HepG2 (cell line): ENCODE data around the gene SRSF10. TPM values are rescaled to one million over a fixed set of nuclear protein-coding genes. Genes with fewer than 3 reads are reported as not detected.

Experiments
- CBX5 ChIP-seq: sonication (generic); formaldehyde crosslinking; IDR thresholded peaks from 2 replicates; pipeline ENCODE4 v1.4.0; 2020; ENCODE audit warnings: missing genetic modification reagents, borderline replicate concordance
- GRHL1 ChIP-seq: sonication (generic); formaldehyde crosslinking; conservative IDR thresholded peaks from 2 replicates; pipeline ENCODE4 v1.8.0; 2022; ENCODE audit warnings: missing genetic modification reagents
- HOXA5 ChIP-seq: sonication (generic); formaldehyde crosslinking; IDR thresholded peaks from 2 replicates; pipeline ENCODE4 v1.4.0; 2020; ENCODE audit warnings: missing genetic modification reagents
- KAT8 ChIP-seq: IDR thresholded peaks from 2 replicates; pipeline ENCODE4 v1.6.1; 2016; ENCODE audit warnings: missing genetic modification reagents, missing compliant biosample characterization
- KMT2A ChIP-seq: sonication (generic); formaldehyde crosslinking; IDR thresholded peaks from 2 replicates; pipeline ENCODE4 v1.4.0; 2020; ENCODE audit warnings: missing genetic modification reagents
- MAF1 ChIP-seq: sonication (generic); formaldehyde crosslinking; IDR thresholded peaks from 2 replicates; pipeline ENCODE4 v1.5.0; 2020; ENCODE audit warnings: missing genetic modification reagents, borderline replicate concordance
- MED1 ChIP-seq: sonication (generic); formaldehyde crosslinking; IDR thresholded peaks from 2 replicates; pipeline ENCODE4 v1.4.0; 2020; ENCODE audit warnings: missing genetic modification reagents
- MXD4 ChIP-seq: IDR thresholded peaks from 2 replicates; pipeline ENCODE4 v1.6.1; 2016; ENCODE audit warnings: mild to moderate bottlenecking, missing biosample characterization, missing genetic modification reagents
- PBX3 ChIP-seq: sonication (generic); formaldehyde crosslinking; IDR thresholded peaks from 2 replicates; pipeline ENCODE4 v1.8.1; 2023; ENCODE audit warnings: missing genetic modification reagents, inconsistent platforms, borderline replicate concordance
- PCBP1 ChIP-seq: fragments of 200-400 bp; formaldehyde crosslinking; IDR thresholded peaks from 2 replicates; pipeline ENCODE4 v1.6.1; 2017; ENCODE audit warnings: mild to moderate bottlenecking, low read depth, low read length, borderline replicate concordance
- POGZ ChIP-seq: sonication (generic); formaldehyde crosslinking; IDR thresholded peaks from 2 replicates; pipeline ENCODE4 v1.4.0; 2020; ENCODE audit warnings: mild to moderate bottlenecking, missing genetic modification reagents
- POLR2AphosphoS5 ChIP-seq: IDR thresholded peaks from 2 replicates; pipeline ENCODE4 v1.6.1; 2012; ENCODE audit warnings: low read depth, low read length
- TBX2 ChIP-seq: sonication (generic); formaldehyde crosslinking; IDR thresholded peaks from 2 replicates; pipeline ENCODE4 v1.5.0; 2020; ENCODE audit warnings: missing genetic modification reagents, mild to moderate bottlenecking, borderline replicate concordance
- ZNF367 ChIP-seq: sonication (generic); formaldehyde crosslinking; IDR thresholded peaks from 2 replicates; pipeline ENCODE4 v1.4.0; 2020; ENCODE audit warnings: missing genetic modification reagents, borderline replicate concordance
- ZNF432 ChIP-seq: sonication (generic); formaldehyde crosslinking; IDR thresholded peaks from 2 replicates; pipeline ENCODE4 v1.5.0; 2020; ENCODE audit warnings: missing genetic modification reagents, mild to moderate bottlenecking, borderline replicate concordance
- ZNF468 ChIP-seq: sonication (generic); formaldehyde crosslinking; IDR thresholded peaks from 2 replicates; pipeline ENCODE4 v1.8.0; 2022; ENCODE audit warnings: mild to moderate bottlenecking, moderate library complexity, missing genetic modification reagents
- ZNF552 ChIP-seq: sonication (generic); formaldehyde crosslinking; IDR thresholded peaks from 2 replicates; pipeline ENCODE4 v1.9.0; 2022; ENCODE audit warnings: missing genetic modification reagents, mild to moderate bottlenecking, borderline replicate concordance
- ZNF557 ChIP-seq: sonication (generic); formaldehyde crosslinking; IDR thresholded peaks from 2 replicates; pipeline ENCODE4 v1.4.0; 2020; ENCODE audit warnings: missing genetic modification reagents
- ZNF746 ChIP-seq: sonication (generic); formaldehyde crosslinking; IDR thresholded peaks from 2 replicates; pipeline ENCODE4 v1.8.0; 2022; ENCODE audit warnings: mild to moderate bottlenecking, missing genetic modification reagents
- ZSCAN29 ChIP-seq: sonication (generic); formaldehyde crosslinking; conservative IDR thresholded peaks from 2 replicates; pipeline ENCODE4 v1.4.0; 2020; ENCODE audit warnings: mild to moderate bottlenecking, missing genetic modification reagents
- polyA plus RNA-seq, 8 experiments: library from polyadenylated mRNA; depleted of rRNA in 3 of 8; stranded (reverse) in 7 of 8; unstranded in 1 of 8; fragments of >200 nt; fragmentation: Illumina TruSeq in 4 of 8; extraction: Trizol in 4 of 8; gene quantifications; 2 replicates each; pipeline versions ENCODE4 v1.2.1 to v1.2.3, GENCODE V29; 2011 to 2016; ENCODE audit warnings: low read depth in 4 of 8, missing spikeins in 1 of 8, mixed read lengths in 1 of 8; ENCODE audit not compliant: insufficient read depth in 1 of 8
- total RNA-seq, 5 experiments: library from RNA; depleted of rRNA; stranded (reverse); fragments of >200 nt; fragmentation: Illumina TruSeq; extraction: Trizol; gene quantifications; 2 replicates each; pipeline ENCODE4 v1.2.3, GENCODE V29; 2016; ENCODE audit warnings: low read depth in 1 of 5
- TF ChIP-seq, protein P1 (sequence below): conservative IDR thresholded peaks from 2 replicates; pipeline ENCODE4 v1.6.1; 2018; ENCODE audit warnings: missing genetic modification reagents
- TF ChIP-seq, protein P2 (sequence below): sonication (generic); formaldehyde crosslinking; IDR thresholded peaks from 2 replicates; pipeline ENCODE4 v1.5.0; 2020; ENCODE audit warnings: missing genetic modification reagents
- TF ChIP-seq, protein P3 (sequence below): sonication (generic); formaldehyde crosslinking; IDR thresholded peaks from 2 replicates; pipeline ENCODE4 v1.8.1; 2023; ENCODE audit warnings: mild to moderate bottlenecking, moderate library complexity, missing genetic modification reagents

SRSF10 gene
- total and polyA plus RNA-seq, 2 of the 13 experiments (the other 11 are each of a cell fraction or from before 2014, with no cell fraction given) = 126 to 186 TPM

DNA sequence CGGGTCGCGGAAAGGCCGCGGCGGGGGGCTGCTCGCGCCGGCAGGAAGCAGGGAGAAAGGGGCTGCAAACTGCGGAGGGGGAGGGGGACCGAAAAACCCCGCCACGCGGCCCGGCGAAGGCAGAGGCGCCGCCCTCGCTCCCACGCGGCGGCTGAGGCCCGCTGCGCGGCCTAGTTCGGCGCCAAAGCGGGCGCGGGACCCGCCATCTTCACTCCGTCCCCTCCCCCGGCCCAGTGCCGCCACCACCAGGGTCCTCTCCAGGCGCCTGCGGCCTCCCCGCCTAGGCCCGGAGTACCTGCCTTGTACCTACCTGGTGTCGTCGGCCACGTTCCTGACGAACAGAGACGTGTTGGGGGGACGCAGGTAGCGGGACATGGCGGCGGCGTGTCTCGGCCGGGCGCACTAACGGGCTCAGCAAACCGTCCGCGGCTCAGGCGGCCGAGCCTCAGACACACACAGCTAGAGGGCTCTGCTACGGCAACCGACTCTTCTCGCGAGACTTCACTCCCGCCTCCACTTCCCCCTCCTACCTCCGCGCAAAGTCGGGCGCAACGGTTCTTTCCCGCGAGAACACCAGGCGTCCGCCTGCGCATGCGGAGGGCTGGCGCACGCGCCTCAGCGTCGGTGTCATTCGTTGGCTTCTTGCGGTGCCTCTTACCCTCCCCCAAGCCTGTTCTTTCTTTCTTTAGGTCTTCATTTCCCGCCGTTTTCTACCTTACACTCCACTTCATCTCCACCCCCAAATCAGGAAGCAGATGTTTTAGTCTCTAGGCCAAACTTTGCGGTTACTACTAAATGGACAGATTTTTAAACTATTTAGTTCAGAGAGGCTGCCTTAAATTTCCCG is at the start of gene SRSF10 (continued):
- TF ChIP-seq, protein P1, sequence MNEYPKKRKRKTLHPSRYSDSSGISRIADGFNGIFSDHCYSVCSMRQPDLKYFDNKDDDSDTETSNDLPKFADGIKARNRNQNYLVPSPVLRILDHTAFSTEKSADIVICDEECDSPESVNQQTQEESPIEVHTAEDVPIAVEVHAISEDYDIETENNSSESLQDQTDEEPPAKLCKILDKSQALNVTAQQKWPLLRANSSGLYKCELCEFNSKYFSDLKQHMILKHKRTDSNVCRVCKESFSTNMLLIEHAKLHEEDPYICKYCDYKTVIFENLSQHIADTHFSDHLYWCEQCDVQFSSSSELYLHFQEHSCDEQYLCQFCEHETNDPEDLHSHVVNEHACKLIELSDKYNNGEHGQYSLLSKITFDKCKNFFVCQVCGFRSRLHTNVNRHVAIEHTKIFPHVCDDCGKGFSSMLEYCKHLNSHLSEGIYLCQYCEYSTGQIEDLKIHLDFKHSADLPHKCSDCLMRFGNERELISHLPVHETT (CRISPR knock-in tag) = no peak; the same call in none of the 2 replicates
- peak; percentile 65; the same call in 1 of the 2 replicates for TF ChIP-seq ZNF557 (CRISPR knock-in tag)
- TF ChIP-seq CBX5 (CRISPR knock-in tag) = peak; percentile 85; the same call in 1 of the 2 replicates
- TF ChIP-seq POLR2AphosphoS5 = peak; percentile 91
- peak; percentile 94 for TF ChIP-seq KMT2A
- no peak for TF ChIP-seq ZNF432 (CRISPR knock-in tag)
- TF ChIP-seq ZNF468 (CRISPR knock-in tag) = peak; percentile 93; the same call in 1 of the 2 replicates
- TF ChIP-seq ZNF552 (CRISPR knock-in tag) = no peak
- TF ChIP-seq ZNF367 (CRISPR knock-in tag) = no peak; the same call in 1 of the 2 replicates
- TF ChIP-seq HOXA5 = peak; percentile 81
- TF ChIP-seq PBX3 = peak; percentile 72; the same call in 1 of the 2 replicates
- peak; percentile 79 for TF ChIP-seq TBX2 (CRISPR knock-in tag)
- peak; percentile 81; the same call in 1 of the 2 replicates for TF ChIP-seq MAF1 (CRISPR knock-in tag)
- peak; percentile 77; the same call in 1 of the 2 replicates for TF ChIP-seq PCBP1
- peak; percentile 86 for TF ChIP-seq KAT8 (CRISPR knock-in tag)
- peak; percentile 72 for TF ChIP-seq MED1
- peak; percentile 86; the same call in 1 of the 2 replicates for TF ChIP-seq MXD4 (CRISPR knock-in tag)
- TF ChIP-seq, protein P2, sequence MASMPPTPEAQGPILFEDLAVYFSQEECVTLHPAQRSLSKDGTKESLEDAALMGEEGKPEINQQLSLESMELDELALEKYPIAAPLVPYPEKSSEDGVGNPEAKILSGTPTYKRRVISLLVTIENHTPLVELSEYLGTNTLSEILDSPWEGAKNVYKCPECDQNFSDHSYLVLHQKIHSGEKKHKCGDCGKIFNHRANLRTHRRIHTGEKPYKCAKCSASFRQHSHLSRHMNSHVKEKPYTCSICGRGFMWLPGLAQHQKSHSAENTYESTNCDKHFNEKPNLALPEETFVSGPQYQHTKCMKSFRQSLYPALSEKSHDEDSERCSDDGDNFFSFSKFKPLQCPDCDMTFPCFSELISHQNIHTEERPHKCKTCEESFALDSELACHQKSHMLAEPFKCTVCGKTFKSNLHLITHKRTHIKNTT (CRISPR knock-in tag) = no peak
- TF ChIP-seq ZSCAN29 (CRISPR knock-in tag) = no peak; the same call in 1 of the 2 replicates
- TF ChIP-seq ZNF746 (CRISPR knock-in tag) = peak; percentile 75; the same call in 1 of the 2 replicates
- peak; percentile 98 for TF ChIP-seq POGZ (CRISPR knock-in tag)
- no peak for TF ChIP-seq GRHL1 (CRISPR knock-in tag)
- TF ChIP-seq, protein P3, sequence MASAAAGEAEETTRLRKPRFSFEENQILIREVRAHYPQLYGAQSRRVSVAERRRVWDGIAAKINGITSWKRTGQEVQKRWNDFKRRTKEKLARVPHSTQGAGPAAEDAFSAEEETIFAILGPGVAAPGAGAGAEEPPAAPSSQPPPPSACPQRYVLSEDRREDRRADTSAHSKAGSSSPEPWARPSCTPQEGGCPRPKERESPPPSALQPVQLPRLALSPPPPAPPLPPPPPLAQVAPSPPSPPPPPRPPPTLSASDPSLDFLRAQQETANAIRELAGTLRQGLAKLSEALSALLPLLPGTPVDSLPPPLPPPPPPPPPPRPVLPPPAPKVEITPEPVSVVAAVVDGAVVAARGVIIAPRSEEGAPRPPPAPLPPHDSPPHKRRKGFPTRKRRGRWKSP (CRISPR knock-in tag) = peak; percentile 96
